Measurements from ENCODE around the gene SERPINB6. TPM values are rescaled to one million over a fixed set of nuclear protein-coding genes. Genes with fewer than 3 reads are reported as not detected.
A peak's percentile ranks its signal among the peaks of the same experiment; 100 is the strongest.

SERPINB6 gene
- total RNA-seq, 1 experiment from 2014 or later: 131 TPM

DNA sequence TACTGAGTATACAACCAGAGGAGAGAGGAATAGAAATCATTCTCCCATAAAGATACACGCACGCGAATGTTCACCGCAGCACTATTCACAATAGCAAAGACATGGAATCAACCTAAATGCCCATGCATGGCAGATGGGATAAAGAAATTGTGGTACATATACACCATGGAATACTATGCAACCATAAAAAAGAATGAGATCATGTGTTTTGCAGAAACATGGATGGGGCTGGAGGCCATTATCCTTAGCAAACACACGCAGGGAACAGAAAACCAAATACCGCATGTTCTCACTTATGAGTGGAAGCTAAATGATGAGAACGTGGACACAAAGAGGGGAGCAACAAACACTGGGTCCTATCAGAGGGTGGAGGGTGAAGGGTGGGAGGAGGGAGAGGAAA lies 3.4 kb downstream of the SERPINB6 start:
- TF ChIP-seq, protein P1, sequence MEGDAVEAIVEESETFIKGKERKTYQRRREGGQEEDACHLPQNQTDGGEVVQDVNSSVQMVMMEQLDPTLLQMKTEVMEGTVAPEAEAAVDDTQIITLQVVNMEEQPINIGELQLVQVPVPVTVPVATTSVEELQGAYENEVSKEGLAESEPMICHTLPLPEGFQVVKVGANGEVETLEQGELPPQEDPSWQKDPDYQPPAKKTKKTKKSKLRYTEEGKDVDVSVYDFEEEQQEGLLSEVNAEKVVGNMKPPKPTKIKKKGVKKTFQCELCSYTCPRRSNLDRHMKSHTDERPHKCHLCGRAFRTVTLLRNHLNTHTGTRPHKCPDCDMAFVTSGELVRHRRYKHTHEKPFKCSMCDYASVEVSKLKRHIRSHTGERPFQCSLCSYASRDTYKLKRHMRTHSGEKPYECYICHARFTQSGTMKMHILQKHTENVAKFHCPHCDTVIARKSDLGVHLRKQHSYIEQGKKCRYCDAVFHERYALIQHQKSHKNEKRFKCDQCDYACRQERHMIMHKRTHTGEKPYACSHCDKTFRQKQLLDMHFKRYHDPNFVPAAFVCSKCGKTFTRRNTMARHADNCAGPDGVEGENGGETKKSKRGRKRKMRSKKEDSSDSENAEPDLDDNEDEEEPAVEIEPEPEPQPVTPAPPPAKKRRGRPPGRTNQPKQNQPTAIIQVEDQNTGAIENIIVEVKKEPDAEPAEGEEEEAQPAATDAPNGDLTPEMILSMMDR (IDR thresholded peaks at IDR 0.05): no peak
- TF ChIP-seq TCF7L2 (IDR thresholded peaks at IDR 0.05; ENCODE audit: low read depth, low read length): no peak
- TF ChIP-seq REST (IDR thresholded peaks at IDR 0.05; ENCODE audit: insufficient read depth in 1 of 2, low read depth in 2 of 2, low read length in 1 of 2): no peak
- no peak for TF ChIP-seq SIN3A (IDR thresholded peaks at IDR 0.05; ENCODE audit: borderline replicate concordance, insufficient read depth, low read depth, low read length)
- TF ChIP-seq POLR2AphosphoS5 (IDR thresholded peaks at IDR 0.05; ENCODE audit: low read depth, low read length): no peak
- Histone ChIP-seq H3K9me3 (ENCODE audit: control insufficient read depth, insufficient read depth, low read depth, low read length) (no peaks in the 10 kb centered on the region), H3K4me1 (ENCODE audit: control insufficient read depth, insufficient read depth, low read length) (peaks cover 19% of the 10 kb centered on the region), H3K4me3 (ENCODE audit: low read depth in 2 of 2, low read length in 2 of 2) (no peak overlapping the region), H3K27ac (ENCODE audit: low read length) (no peak overlapping the region), H3K27me3 (ENCODE audit: control insufficient read depth, insufficient read depth, low read length) (no peaks in the 10 kb centered on the region), H3K36me3 (ENCODE audit: control insufficient read depth, insufficient read depth, low read length) (no peaks in the 10 kb centered on the region)
- no TSS peak for BruUV-seq (replicated peaks)
- DNase-seq (ENCODE audit: low read depth, low spot score): no peak
- POLR2A ChIA-PET: no interaction called here
- ATAC-seq: no peak
- CTCF ChIA-PET: interaction anchor here (0.7 kb wide), 1 partner anchor 23 kb away, joined by 3 read pairs; no protein-coding TSS in a partner anchor
- intact Hi-C loops (cut with micrococcal nuclease; ENCODE audit: unreplicated experiment) (no loop called here), in situ Hi-C loops (cut with HindIII; ENCODE audit: low pct_unique_long_range_greater_than_20kb, low sequenced_read_pairs) (no loop called here)

DNA sequence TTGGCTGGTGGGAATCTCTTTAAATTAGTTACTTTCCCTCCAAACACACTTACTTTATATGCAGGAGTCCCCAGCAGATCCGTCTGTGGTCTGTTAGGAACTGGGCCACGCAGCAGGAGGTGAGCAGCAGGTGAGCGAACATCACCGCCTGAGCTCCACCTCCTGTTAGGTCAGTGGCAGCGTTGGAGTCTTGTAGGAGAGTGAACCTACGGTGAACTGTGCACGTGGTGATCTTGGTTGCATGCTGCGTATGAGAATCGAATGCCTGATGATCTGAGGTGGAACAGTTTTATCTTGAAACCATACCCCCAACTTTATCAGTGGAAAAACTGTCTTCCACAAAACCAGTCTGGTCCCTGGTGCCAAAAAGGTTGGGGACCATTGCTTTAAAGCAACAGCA lies 5.0 kb downstream of the SERPINB6 start:
- in situ Hi-C loops (cut with HindIII; ENCODE audit: low pct_unique_long_range_greater_than_20kb, low sequenced_read_pairs): no loop called here
- no peaks in the 10 kb centered on the region for H3K27me3 ChIP-seq (ENCODE audit: control insufficient read depth, insufficient read depth, low read length)
- H3K27ac ChIP-seq (ENCODE audit: low read length): peak overlapping the region; percentile 15; the same call in 1 of the 2 replicates
- CTCF ChIA-PET: no interaction called here
- H3K9me3 ChIP-seq (ENCODE audit: control insufficient read depth, insufficient read depth, low read depth, low read length): no peaks in the 10 kb centered on the region
- no peak overlapping the region for H3K4me3 ChIP-seq (ENCODE audit: low read depth in 2 of 2, low read length in 2 of 2)
- H3K36me3 ChIP-seq (ENCODE audit: control insufficient read depth, insufficient read depth, low read length): no peaks in the 10 kb centered on the region
- no peak for ATAC-seq
- TF ChIP-seq POLR2AphosphoS5 (IDR thresholded peaks at IDR 0.05; ENCODE audit: low read depth, low read length) (no peak), TCF7L2 (IDR thresholded peaks at IDR 0.05; ENCODE audit: low read depth, low read length) (no peak), REST (IDR thresholded peaks at IDR 0.05; ENCODE audit: insufficient read depth in 1 of 2, low read depth in 2 of 2, low read length in 1 of 2) (no peak), SIN3A (IDR thresholded peaks at IDR 0.05; ENCODE audit: borderline replicate concordance, insufficient read depth, low read depth, low read length) (no peak)
- TF ChIP-seq, protein P1 (IDR thresholded peaks at IDR 0.05): no peak
- BruUV-seq (replicated peaks): no TSS peak
- intact Hi-C loops (cut with micrococcal nuclease; ENCODE audit: unreplicated experiment): no loop called here
- H3K4me1 ChIP-seq (ENCODE audit: control insufficient read depth, insufficient read depth, low read length): peaks cover 28% of the 10 kb centered on the region
- POLR2A ChIA-PET: interaction anchor here (1.3 kb wide), 1 partner anchor 22 kb away, joined by 3 read pairs; no protein-coding TSS in a partner anchor
- DNase-seq (ENCODE audit: low read depth, low spot score): no peak
